Spinal cord (tissue), 10 donors: Measurements from ENCODE around the gene POC5. TPM values are rescaled to one million over a fixed set of nuclear protein-coding genes. Genes with fewer than 3 reads are reported as not detected.

ENCODE experiments used
- DNase-seq, 6 donors: peaks; one replicate each; pipeline versions ENCODE4 v3.0.0 to v3.0.0-alpha.2; 2013 to 2015; ENCODE audit warnings: low spot score in 6 of 6, low read depth in 4 of 6
- H3K27ac ChIP-seq: one replicate; pipeline ENCODE4 v1.5.1; 2013; ENCODE audit warnings: low read depth, low read length, control low read depth
- H3K27me3 ChIP-seq: one replicate; pipeline ENCODE4 v1.6.1; 2013; ENCODE audit warnings: low read length; ENCODE audit not compliant: control insufficient read depth, insufficient read depth
- H3K36me3 ChIP-seq: one replicate; pipeline ENCODE4 v1.6.1; 2013; ENCODE audit warnings: low read length; ENCODE audit not compliant: control insufficient read depth, insufficient read depth
- H3K4me1 ChIP-seq: one replicate; pipeline ENCODE4 v1.6.1; 2013; ENCODE audit warnings: low read length; ENCODE audit not compliant: control insufficient read depth, insufficient read depth
- H3K4me3 ChIP-seq: one replicate; pipeline ENCODE4 v1.5.1; 2013; ENCODE audit warnings: low read depth, low read length, control low read depth
- H3K9me3 ChIP-seq: one replicate; pipeline ENCODE4 v1.6.1; 2013; ENCODE audit warnings: low read length; ENCODE audit not compliant: control insufficient read depth, insufficient read depth
- WGBS: methylation state at CpG from one replicate; pipeline ENCODE4 v1.1.5; 2013; ENCODE audit warnings: missing lambda C conversion rate; ENCODE audit not compliant: insufficient coverage; 5-methylcytosine and 5-hydroxymethylcytosine counted together
- polyA plus RNA-seq, 2 donors: library from polyadenylated mRNA; unstranded; fragments of 120-200 nt; gene quantifications; one replicate each; pipeline ENCODE4 v1.2.1, GENCODE V29; 2013; ENCODE audit not compliant: insufficient read length in 2 of 2
- total RNA-seq, 2 donors: library from RNA; depleted of rRNA in 1 of 2; stranded (reverse); fragments of 120-200 nt in 1 of 2; fragments of >200 nt in 1 of 2; gene quantifications; one replicate each; pipeline versions ENCODE4 v1.2.3 to v1.2.4, GENCODE V29; 2013 to 2014
- donor health status: healthy.

The POC5 gene
- total and polyA plus RNA-seq, 4 donors, result 13.9 to 18.6 (median 17.3) TPM

DNA sequence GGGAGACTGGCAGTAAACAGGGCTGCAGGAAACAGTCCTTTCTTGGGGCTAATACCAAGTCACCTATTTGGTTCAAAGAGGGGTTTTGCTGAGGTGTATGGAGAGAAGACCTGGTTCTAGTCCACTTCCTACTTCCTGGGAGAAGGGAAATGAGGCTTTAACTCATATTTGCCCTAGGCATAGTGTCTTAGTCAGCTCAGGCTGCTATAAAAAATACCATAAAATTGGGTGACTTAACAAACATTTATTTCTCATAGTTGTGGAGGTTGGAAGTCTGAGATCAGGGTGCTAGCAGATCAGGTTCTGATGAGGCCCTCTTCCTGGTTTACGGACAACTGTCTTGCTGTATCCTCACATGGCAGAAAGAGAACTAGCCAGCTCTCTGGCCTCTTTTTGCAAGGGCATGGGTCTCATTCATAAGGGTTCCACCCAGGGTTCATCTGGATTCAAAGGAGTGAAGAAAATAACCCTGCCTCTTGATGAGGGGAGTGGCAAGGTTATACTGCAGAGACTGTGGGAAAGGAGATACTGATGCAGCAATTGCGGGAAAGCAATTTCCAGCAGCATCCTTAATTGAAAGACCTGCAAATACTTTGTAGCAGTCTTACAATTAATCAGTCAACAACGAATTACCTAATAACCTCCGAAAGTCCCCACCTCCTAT lies 65.5 kb downstream of the POC5 start:
- DNase-seq, result peak in 1 of 6 donors; percentile 11
- H3K4me1 ChIP-seq, result peaks cover 16% of the 10 kb centered on the region
- no peaks in the 10 kb centered on the region for H3K27me3 ChIP-seq
- H3K9me3 ChIP-seq, result no peaks in the 10 kb centered on the region
- 100% methylated on average over 1 of the region's 4 CpGs for WGBS
- no peak overlapping the region for H3K4me3 ChIP-seq
- no peak overlapping the region for H3K27ac ChIP-seq
- no peaks in the 10 kb centered on the region for H3K36me3 ChIP-seq

DNA sequence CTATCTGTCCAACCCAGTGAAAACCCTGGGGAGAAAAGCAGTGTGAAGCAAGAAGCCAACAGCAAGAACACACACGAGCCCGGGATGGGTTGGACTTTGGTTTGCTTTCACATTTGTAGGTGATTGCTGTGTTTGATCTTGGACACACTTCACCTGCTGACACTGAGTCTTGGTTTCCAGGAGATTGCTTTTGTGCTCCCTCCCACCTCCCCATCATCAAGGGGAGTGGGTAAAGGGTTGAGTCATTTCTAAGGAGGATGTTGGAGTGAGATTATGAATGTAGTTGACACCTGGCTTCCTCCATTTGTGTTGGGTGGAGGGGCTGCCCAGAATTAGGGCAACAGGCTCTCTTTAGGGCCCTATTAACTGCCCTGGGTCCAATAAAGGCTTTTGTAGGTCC lies 68.5 kb downstream of the POC5 start:
- Histone ChIP-seq H3K4me1 (peaks cover 6% of the 10 kb centered on the region), H3K36me3 (no peaks in the 10 kb centered on the region), H3K4me3 (no peak overlapping the region), H3K27ac (no peak overlapping the region), H3K9me3 (no peaks in the 10 kb centered on the region), H3K27me3 (no peaks in the 10 kb centered on the region)
- no CpG with 5 or more reads among the region's 2 CpGs for WGBS
- no peak for DNase-seq

DNA sequence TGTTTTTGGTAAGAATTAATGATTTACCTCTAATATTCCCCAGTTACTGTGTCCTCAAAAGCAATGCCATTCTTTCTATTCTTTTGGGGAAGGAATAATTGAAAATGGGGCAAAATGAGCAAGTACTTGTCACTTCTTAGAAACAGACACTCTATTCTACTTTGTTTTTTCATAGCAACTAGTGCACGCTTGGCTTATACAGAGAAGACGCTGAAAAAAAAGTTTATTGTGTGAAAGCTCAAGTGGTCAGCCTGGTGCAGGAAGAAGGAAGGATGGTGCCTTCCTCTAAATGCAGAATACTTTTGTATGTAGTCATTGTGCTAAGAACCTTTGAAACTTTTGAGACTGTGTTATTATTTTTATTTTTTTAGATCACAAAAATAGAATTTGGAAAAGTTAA lies 76.4 kb downstream of the POC5 start:
- Histone ChIP-seq H3K27ac (no peak overlapping the region), H3K9me3 (no peaks in the 10 kb centered on the region), H3K27me3 (no peaks in the 10 kb centered on the region), H3K36me3 (no peaks in the 10 kb centered on the region), H3K4me3 (no peak overlapping the region), H3K4me1 (no peaks in the 10 kb centered on the region)
- DNase-seq, result no peak
- WGBS, result no CpG with 5 or more reads among the region's 2 CpGs

DNA sequence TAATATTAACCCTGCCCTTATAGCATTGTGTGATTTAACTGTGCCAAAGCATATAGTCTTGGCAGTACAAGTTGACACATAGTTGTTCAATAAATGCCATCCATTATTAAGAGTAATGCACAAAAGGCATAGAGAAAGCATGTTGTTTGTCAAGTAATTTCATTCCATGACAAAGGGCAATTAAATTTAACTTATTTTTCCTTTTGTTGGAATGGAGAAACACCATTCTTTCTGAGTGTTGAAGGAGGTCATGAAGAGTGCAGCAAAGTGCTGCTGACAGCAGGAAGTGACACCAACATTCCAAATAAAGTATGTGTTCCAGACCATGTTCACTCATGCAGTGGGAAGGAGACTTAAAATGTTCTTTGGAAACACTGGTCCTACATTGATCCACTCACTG lies 76.8 kb downstream of the POC5 start:
- H3K27ac ChIP-seq, result no peak overlapping the region
- no peaks in the 10 kb centered on the region for H3K9me3 ChIP-seq
- H3K27me3 ChIP-seq, result no peaks in the 10 kb centered on the region
- no peaks in the 10 kb centered on the region for H3K36me3 ChIP-seq
- DNase-seq, result no peak
- no peak overlapping the region for H3K4me3 ChIP-seq
- no peaks in the 10 kb centered on the region for H3K4me1 ChIP-seq

DNA sequence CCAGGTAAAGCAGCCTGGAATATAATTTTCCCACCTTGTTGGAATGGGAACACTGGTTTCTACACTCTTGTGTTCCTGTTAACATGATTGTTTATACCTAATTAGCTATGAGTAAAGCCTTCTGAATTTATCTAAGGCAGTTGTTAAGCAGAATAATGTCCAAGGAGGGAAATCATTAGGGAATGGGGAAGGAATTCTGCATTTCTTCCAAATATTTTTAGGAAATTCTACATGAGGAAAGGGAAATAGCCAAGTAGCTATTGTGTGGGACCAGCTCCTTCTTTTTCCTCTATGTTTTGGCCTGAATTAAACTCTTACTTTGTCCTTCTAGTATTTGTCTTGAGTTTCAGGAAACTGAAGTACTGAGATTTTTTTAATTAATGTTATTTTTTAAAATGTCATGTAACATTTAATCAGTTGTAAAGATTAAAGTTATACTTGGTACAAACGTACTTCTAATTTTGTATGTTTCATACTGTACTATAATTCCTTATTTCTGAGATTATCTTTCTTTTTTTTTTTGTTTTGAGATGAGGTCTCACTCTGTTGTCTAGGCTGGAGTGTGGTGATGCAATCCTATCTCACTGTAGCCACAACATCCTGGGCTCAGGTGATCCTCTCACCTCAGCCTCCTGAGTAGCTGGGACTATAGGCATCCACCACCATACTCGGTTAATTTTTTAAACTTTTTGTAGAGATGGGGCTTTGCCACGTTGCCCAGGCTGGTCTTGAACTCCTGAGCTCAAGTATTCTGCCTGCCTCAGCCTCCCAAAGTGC lies 77.5 kb downstream of the POC5 start:
- WGBS, result 79% methylated on average over 2 of the region's 3 CpGs
- Histone ChIP-seq H3K27me3 (no peaks in the 10 kb centered on the region), H3K4me1 (no peaks in the 10 kb centered on the region), H3K27ac (no peak overlapping the region), H3K4me3 (no peak overlapping the region), H3K9me3 (no peaks in the 10 kb centered on the region), H3K36me3 (no peaks in the 10 kb centered on the region)
- DNase-seq, result no peak

DNA sequence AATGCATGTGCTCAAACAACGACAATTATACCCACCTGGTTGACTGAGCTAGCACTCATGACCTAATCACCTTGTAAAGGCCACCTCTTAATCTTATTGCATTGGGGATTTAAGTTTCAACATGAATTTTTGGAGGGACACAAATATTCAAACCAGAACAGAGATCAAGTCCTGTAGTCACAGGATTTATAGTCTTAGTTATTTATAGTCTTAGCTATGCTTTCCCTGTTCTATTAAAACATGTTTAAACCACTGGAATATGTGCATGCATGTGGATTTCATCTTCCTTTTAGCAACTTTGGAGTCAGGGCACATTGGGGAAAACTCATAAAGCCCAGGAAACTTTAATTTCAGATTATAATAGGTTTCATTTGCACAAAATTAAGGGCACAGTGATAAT lies 79.3 kb downstream of the POC5 start:
- Histone ChIP-seq H3K27me3 (no peaks in the 10 kb centered on the region), H3K36me3 (no peaks in the 10 kb centered on the region), H3K4me3 (no peak overlapping the region), H3K9me3 (no peaks in the 10 kb centered on the region), H3K27ac (no peak overlapping the region), H3K4me1 (no peaks in the 10 kb centered on the region)
- whole genome bisulfite sequencing, result no CpG with 5 or more reads among the region's 1 CpG
- DNase-seq, result no peak

DNA sequence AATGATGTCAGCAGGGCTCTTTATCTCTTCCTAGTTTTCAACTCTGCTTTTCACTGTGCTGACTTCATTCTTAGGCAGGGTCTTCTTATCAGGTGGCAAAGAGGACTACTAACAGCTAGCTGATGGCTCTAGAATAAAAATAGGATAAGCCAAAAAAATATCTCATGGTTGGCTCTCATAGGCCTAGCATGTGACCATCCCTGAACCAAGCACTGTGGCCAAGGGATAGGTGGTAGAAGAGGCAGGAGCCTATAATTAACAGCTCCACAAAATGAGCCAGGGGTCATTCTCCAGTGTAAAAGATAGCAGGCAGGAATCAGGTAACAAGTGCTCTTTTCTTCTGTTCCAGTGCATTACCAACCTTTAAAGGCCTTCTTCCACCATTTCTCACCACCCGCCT lies 84.9 kb downstream of the POC5 start:
- no peaks in the 10 kb centered on the region for H3K4me1 ChIP-seq
- H3K4me3 ChIP-seq, result no peak overlapping the region
- WGBS, result 100% methylated on average over 1 of the region's 1 CpG
- H3K27ac ChIP-seq, result no peak overlapping the region
- no peak for DNase-seq
- H3K27me3 ChIP-seq, result no peaks in the 10 kb centered on the region
- H3K9me3 ChIP-seq, result no peaks in the 10 kb centered on the region
- H3K36me3 ChIP-seq, result no peaks in the 10 kb centered on the region

DNA sequence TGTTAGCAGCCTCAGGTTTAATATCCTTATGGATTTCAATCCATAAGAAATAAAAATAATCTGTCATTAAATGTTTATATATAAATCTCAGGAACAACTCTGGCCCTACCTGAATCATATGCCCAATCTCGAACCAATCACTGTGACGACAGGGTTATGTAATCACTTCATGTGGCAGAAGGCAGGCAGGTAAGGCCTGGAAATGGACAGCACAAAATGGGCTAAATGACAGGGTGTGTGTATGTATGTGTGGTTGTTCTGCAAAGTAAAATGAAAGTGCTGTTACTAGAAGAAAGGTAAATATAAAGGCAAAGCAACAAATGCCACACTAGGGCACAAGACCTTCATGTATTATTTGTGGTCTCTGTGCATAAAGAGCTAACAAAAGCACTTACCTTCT lies 86.4 kb downstream of the POC5 start:
- Histone ChIP-seq H3K9me3 (no peaks in the 10 kb centered on the region), H3K27ac (no peak overlapping the region), H3K27me3 (no peaks in the 10 kb centered on the region), H3K4me3 (no peak overlapping the region), H3K36me3 (no peaks in the 10 kb centered on the region), H3K4me1 (no peaks in the 10 kb centered on the region)
- 100% methylated on average over 1 of the region's 2 CpGs for WGBS
- no peak for DNase-seq

DNA sequence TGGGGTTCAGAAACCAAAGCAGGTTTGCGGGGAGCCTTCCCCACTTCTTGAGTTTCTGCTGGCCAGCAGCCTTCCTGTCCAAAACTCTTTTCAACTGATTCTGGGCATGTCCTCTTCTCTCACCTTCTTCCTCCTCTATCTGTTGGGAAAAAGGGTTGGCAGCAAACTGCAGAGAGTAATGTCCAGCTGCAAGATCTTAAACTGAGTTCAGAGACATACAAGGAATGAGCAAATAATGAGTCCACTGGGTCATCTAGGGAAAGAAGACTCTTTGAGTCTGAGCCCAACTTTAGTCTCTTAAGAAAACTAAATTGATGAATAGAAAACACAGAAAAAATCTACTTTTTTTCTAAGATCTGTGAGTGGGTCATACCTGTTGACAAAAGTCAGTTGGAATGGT lies 89.4 kb downstream of the POC5 start:
- DNase-seq, result no peak
- H3K4me1 ChIP-seq, result no peaks in the 10 kb centered on the region
- no CpG with 5 or more reads among the region's 1 CpG for WGBS
- no peaks in the 10 kb centered on the region for H3K27me3 ChIP-seq
- H3K9me3 ChIP-seq, result no peaks in the 10 kb centered on the region
- H3K36me3 ChIP-seq, result no peaks in the 10 kb centered on the region
- H3K4me3 ChIP-seq, result no peak overlapping the region
- H3K27ac ChIP-seq, result no peak overlapping the region

DNA sequence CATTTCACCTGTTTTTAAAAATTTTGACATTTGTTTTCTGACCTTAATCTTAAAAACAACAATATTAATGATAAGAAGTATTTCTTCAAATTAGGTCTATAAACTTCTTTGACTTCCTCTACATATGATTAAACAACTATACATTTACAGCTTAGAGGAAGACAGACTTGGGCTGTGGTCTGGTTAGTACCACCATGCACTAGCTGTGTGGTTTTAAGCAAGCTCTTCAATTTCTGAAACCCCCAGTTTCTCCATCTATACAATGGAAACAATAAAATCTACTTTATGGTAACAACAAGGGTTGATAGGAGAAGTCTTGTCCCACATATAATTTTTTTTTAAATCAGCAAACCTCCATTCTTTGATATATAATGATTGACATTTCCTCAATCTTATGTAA lies 90.3 kb downstream of the POC5 start:
- H3K27me3 ChIP-seq, result no peaks in the 10 kb centered on the region
- H3K4me1 ChIP-seq, result no peaks in the 10 kb centered on the region
- H3K36me3 ChIP-seq, result no peaks in the 10 kb centered on the region
- DNase-seq, result no peak
- no peak overlapping the region for H3K4me3 ChIP-seq
- no peaks in the 10 kb centered on the region for H3K9me3 ChIP-seq
- no peak overlapping the region for H3K27ac ChIP-seq
